Astrocyte (in vitro differentiated cells and primary cell): ENCODE results near the gene PLCL2.

Experiments used
- CTCF ChIP-seq: IDR thresholded peaks from 2 replicates; pipeline ENCODE4 v1.5.1; 2011; ENCODE audit warnings: low read depth, mild to moderate bottlenecking, inconsistent platforms, low read length, moderate library complexity; ENCODE audit not compliant: insufficient read depth
- EZH2 ChIP-seq: IDR thresholded peaks from 2 replicates; pipeline ENCODE4 v1.6.1; 2012; ENCODE audit warnings: mild to moderate bottlenecking, low read length, inconsistent platforms; ENCODE audit not compliant: insufficient read depth

DNA sequence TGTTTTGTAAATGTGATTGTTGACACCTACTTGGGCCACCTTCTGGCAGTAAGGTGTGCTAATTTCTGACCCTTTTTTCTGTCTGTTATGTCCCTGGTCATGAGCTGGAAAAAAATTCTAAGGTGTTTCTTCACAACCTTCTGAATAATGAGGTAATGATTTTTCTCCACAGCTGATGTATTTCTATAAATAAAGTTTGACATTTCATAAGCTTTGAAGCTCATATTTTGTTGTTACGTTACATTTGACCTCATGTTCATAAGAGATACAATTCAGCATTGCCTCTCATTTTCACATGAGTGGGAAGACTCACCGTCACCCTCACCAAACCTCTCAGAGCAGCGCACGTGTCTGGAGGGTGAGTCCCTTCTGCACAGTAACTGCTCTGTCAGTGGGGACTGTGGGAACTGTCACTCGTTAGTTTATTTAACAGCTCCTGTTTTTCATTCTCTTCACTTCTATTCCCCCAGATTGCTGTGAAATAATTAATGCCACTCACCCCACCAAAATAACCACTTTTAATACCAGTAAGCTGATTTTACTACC is 140.9 kb downstream of the PLCL2 start:
- TF ChIP-seq CTCF: no peak
- no peak for TF ChIP-seq EZH2
